Stimulated activated CD4-positive, alpha-beta T cell treated with anti-CD3 and anti-CD28 coated beads, Interleukin-4, amount 100 ng/mL, for 48 hours (primary cell): ENCODE data around the gene SF3B6.

Experiments
- DNase-seq, 2 donors: peaks; one replicate each; pipeline ENCODE4 v3.0.0-alpha.2; 2020; ENCODE audit warnings: low read depth in 2 of 2

Gene SF3B6

DNA sequence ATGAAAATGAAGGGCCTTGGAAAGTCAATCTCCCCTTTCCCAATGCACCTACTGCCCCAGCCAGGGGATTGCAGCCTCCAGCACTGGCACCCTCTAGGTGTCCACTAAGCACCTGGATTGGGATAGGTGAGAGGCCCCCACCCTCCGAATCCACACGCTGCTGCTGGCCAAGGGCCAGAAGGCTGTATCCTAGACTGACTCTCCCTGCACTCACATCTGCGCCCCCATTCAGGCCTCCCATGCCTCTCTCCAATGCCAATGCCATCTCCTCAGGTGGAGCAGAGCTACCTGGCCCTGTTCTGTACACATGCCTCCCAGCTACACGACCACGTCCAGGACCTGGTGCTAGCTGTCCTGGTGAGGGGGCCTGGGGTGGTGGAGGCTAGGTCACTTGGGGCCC lies 56.4 kb downstream of the SF3B6 start:
- DNase-seq = no peak

DNA sequence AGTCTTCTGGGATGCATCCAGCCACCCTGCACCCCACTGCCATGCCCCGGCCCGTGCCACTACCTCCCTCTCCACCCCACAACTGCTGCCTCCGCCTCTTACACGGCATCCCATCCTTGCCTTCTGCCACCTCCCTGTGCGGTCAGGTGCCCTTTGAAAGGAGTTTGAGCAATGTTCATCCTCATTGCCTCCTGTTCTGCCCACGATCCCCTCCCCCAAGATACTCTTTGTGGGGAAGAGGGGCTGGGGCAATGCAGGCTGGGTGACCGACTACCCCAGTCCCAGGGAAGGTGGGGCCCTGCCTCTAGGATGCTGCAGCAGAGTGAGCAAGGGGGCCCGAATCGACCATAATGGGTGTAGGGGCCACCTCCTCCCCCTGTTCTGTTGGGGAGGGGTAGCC lies 57.9 kb downstream of the SF3B6 start:
- no peak for DNase-seq

DNA sequence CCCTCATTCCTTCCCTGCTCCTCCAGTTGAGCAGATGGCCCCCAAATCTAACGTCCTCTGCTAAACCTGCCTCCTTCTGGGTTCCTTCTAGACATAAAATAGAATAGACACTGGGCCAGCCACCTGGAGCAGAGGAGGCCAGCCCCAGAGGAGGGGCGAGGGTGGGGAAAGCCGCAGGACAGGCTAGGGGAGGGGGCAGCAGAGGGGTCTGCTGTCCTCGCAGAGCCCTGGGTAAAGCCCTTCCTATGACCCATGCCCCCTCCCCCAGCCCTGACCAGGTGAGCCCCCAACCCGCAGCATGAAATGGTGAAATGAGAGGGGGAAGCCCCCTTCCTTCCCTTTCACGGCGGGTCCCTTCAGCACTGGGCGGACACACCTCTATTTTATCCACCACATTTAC lies 58.4 kb downstream of the SF3B6 start:
- DNase-seq = no peak
